ENCODE data around the gene EFCAB6.

DNA sequence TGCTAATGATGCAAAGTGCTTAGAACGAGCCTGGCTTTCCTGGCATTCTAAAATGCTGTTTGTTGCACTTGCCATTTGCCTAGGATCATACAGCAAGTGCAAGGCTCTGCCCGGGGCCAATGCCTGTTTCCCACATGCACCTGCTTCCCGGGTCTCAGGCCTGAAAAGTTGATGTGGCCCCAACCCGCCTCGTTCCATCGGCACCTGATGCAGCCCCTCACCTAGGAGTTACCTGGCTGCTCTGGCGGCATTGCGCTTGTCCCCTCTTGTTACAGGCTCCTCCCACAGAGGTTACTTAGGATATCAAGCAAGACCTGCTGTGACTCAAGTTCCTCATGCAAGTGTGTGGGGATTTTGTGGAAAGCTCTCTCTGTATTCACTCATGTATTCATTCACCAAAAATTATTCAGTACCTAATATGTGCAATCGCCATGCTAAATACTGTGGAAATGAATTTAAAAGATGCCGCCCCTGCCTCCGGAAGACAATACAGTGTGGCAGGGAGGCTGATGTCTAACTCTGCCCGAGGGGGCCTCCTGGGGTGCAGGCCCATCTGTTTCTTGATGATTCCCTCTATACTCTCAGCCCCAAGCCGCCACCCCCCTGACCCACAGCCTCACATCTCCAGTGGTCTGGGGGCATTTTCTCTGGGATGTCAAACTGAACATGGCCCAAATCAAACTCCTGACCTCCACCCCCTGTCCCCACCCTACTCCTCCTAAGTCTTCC is 184.5 kb downstream of the EFCAB6 start:
- TF ChIP-seq, protein P1, sequence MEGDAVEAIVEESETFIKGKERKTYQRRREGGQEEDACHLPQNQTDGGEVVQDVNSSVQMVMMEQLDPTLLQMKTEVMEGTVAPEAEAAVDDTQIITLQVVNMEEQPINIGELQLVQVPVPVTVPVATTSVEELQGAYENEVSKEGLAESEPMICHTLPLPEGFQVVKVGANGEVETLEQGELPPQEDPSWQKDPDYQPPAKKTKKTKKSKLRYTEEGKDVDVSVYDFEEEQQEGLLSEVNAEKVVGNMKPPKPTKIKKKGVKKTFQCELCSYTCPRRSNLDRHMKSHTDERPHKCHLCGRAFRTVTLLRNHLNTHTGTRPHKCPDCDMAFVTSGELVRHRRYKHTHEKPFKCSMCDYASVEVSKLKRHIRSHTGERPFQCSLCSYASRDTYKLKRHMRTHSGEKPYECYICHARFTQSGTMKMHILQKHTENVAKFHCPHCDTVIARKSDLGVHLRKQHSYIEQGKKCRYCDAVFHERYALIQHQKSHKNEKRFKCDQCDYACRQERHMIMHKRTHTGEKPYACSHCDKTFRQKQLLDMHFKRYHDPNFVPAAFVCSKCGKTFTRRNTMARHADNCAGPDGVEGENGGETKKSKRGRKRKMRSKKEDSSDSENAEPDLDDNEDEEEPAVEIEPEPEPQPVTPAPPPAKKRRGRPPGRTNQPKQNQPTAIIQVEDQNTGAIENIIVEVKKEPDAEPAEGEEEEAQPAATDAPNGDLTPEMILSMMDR (IDR thresholded peaks at IDR 0.05) = no peak
- no peak for TF ChIP-seq ZFX (IDR thresholded peaks at IDR 0.05; ENCODE audit: borderline replicate concordance)
